GM18909 (cell line): ENCODE data around the gene NDUFA12.

Experiments used
- ATAC-seq: cut with Tn5 transposase; IDR thresholded peaks from one replicate; pipeline ENCODE4 v1.9.1; 2021; ENCODE audit warnings: mild to moderate bottlenecking; ENCODE audit not compliant: unreplicated experiment, poor library complexity

NDUFA12 gene

DNA sequence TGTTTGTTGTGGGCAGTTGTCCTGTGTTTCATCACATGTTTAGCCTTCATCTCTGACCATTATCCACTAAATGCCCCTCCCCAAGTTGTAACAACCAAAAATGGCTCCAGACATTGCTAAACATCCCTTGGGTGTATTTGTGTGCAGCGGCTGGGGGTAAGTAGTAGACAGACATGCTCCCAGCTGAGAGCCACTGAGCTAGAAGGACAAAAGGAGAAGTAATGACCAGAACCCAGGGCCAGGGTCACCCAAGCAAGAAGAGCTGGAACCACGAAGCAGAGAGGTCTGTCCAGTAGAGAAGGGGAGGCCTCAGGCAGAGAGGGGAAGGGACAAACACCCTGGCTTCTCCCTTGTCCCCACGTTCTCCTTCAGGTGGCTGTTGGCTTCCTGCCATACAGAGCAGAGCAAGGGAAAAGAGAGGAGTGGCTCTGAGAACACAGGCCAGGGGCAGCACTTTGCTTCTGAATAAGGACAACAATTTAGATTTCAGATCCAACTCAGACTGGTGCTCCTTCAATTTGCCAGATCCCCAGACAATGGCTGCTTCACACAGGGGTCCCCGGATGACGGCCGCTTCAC is 55.2 kb downstream of the NDUFA12 start:
- ATAC-seq, result no peak

DNA sequence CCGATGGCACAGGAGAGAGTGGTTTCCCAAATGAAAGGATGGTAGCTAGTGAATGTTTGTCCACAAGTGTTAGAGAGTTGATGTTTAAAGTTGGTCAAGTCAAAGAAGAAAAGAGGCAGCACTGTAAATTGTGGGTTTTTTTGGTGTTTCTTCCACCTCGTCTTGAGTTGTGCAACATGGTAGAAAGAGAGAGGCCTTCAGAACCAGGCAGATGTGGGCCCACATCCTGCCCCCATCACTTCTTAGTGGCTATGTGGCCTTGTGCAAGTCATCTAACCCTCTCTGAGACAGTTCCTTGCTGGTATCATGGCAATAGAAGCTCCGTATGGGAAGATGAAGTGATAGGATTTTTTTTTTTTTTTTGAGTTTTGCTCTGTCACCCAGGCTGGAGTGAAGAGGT is 60.8 kb downstream of the NDUFA12 start:
- ATAC-seq, result no peak

DNA sequence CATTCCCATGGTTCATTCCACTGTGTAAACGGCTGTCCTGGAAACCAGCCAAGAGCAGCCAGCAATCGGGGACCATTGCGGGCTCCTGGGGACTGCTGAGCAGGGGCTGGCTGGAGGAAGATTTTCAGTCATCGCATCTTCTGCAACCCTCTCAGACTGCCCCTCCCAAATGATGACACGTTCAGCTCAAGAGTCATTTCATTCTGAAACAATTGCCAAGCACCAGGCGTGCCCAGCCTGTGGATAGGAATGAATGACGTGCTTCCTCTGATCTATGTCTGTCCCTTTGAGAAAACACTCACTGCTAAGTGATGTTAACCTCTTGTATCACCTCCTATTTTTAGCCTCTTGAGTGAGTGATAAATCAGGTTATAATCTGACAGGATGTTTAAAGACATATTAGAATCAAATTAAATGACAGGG is 62.0 kb downstream of the NDUFA12 start:
- ATAC-seq, result peak; percentile 48

DNA sequence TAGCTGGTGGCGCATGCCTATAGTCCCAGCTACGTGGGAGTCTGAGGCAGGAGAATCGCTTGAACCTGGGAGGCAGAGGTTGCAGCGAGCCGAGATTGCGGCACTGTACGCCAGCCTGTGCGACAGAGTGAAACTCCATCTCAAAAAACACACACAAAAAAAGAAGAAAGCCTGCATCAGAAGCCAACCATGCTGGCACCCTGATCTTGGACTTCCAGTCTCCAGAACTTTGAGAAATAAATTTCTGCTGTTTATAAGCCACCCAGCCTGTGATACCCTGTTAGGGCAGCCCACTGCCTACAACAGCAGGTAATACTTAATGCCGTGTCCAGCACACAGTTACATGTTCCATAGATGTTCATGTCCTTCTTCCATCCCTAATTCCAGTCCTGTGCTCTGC is 62.7 kb downstream of the NDUFA12 start:
- no peak for ATAC-seq

DNA sequence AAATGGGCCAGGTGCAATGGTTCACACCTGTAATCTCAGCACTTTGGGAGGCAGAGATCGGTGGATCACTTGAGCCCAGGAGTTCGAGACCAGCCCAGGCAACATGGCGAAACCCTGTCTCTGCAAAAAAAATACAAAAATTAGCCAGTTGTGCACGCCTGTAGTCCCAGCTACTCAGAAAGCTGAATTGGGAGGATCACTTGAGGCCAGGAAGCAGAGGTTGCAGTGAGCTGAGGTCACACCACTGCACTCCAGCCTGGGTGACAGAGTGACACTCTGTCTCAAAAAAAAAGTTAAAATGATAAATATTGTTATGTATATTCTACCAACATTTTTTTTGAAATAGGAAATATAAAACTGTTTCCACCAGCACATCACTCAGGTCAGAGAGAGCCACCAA is 64.9 kb downstream of the NDUFA12 start:
- no peak for ATAC-seq

DNA sequence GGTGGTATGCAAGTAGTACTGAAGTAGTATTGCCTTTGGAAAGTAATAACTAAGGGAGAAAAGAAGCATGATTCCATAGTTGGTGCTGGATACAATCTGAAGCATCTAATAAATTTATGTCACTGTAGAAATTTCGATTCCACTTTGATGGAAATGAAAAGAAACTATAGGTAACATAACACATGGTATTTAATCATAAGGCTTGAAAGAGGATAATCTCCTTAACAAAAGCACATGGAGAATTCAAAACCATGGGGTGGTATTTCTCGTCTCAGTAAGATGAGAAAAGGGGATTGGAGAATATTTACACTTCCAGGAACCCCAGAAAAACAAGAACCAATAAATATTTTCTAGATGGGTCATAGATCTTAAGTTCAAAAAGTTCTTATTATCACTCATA is 72.7 kb downstream of the NDUFA12 start:
- no peak for ATAC-seq

DNA sequence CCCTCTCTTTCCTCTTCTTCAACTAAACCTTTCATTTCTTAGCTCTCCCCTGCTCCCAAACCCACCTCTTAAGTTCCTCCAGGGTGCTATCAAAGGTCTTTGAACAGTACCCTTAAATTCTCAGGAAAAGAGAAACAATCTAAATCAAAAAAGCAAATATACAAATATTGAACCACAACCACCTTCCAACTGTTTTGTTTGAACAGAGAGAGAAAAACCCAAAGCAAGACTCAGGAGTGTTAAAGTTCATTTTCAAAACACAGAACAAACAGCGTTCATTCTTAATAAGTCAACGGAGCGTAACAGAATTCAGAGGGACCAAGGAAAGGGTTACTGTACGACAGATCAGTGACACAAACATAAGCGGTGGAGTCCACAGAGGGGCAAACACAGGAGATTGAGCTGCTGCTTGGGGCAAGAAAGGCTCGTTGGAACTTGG is 73.3 kb downstream of the NDUFA12 start:
- no peak for ATAC-seq

DNA sequence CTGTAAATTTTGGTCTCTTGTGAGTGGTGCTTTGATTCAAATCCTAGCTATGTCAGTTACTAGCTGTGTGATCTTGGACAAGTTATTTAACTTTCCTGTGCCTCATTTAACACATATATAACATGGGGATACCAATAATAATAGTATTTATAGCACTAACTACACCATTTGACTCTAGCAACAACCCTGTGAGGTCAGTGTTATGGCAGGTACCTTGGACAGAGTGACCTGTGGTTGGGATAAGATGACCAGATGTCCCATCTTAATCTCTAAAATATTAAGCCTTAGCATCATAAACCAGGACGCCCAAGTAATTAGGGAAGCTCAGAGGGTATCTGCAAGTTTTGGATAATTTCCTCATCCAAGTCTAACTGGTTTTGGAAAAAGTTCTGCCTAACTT is 73.7 kb downstream of the NDUFA12 start:
- no peak for ATAC-seq

DNA sequence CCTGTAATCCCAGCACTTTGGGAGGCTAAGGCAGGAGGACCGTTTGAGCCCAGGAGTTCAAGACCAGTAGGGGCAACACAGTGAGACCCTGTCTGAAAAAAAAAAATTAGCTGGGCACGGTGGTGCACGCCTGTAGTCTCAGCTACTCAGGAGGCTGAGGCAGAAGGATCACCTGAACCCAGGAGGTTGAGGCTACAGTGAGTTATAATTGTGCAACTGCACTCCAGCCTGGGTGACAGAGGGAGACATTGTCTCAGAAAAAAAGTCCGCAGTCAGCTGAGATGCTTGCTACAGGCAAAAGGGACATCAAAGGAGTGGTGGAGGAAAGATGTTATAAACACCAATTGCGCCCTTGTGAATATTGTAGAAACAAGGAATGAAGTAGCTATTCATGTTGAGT is 77.8 kb downstream of the NDUFA12 start:
- no peak for ATAC-seq

DNA sequence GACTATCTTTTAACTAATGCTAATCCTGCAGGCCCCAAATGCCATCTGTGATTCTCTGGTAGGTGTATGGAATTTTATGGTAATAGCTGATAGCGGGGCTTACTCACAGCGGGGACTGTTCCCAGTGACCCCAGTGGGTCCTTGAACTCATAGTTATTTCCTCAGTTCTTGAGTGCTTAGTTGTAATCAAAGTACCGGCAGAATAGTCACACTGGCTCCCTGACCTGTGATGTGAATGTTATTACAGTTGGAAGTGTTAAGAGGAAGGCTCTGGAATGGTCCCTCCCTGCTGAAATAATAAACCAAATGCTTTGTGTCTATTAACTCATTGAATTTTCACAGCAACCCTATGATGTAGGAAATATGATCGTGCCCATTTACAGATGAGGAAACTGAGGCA is 78.3 kb downstream of the NDUFA12 start:
- no peak for ATAC-seq

DNA sequence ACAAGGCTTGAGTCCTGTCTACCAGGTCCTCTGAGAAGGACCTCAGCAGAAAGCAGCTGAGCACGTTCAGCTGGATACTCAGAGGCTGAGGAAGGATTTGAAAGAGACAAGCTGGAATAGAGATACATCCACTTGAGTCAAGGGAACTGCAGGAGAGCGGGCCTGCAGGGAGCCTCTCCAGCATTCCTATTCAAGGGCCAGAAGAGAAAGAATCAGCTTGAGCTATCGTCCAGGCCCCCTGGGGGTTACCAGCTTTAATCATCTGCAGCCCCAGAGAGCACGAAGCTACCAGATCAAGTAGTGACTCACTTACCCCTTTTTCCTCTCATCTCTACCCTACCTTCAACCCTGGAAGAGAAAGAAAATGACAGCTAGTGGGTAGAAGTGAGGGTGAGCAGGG is 80.9 kb downstream of the NDUFA12 start:
- ATAC-seq, result no peak
